Activated T-helper 2 cell treated with anti-CD3 and anti-CD28 coated beads, Interferon-gamma antibody, Interleukin-2, Interleukin-4, amounts not matched to agents 10 μg/mL and 5 μg/mL and 100 μg/mL, durations not matched to agents 14 hours and 24 hours and 36 hours (primary cell): ENCODE measurements around the gene CARMIL1. TPM values are rescaled to one million over a fixed set of nuclear protein-coding genes. Genes with fewer than 3 reads are reported as not detected.

Experiments
- DNase-seq: peaks from one replicate; pipeline ENCODE4 v3.0.0; 2021; ENCODE audit warnings: low spot score
- H3K27ac Mint-ChIP-seq: one replicate; pipeline ENCODE4 v1.8.0; 2021; ENCODE audit warnings: mixed read lengths
- H3K27me3 Mint-ChIP-seq: one replicate; pipeline ENCODE4 v1.8.0; 2021; ENCODE audit warnings: low read depth, mixed read lengths
- H3K36me3 Mint-ChIP-seq: one replicate; pipeline ENCODE4 v1.8.0; 2021; ENCODE audit warnings: low read depth, mixed read lengths
- H3K4me1 Mint-ChIP-seq: one replicate; pipeline ENCODE4 v1.8.0; 2021; ENCODE audit warnings: low read depth, mixed read lengths
- H3K4me3 Mint-ChIP-seq: one replicate; pipeline ENCODE4 v1.8.0; 2021; ENCODE audit warnings: low read depth, mild to moderate bottlenecking, moderate library complexity, mixed read lengths
- H3K9me3 Mint-ChIP-seq: one replicate; pipeline ENCODE4 v1.8.0; 2021; ENCODE audit warnings: mixed read lengths
- intact Hi-C: fragments of 100-400 bp; cut with micrococcal nuclease; formaldehyde crosslinking; loops from one replicate; pipeline ENCODE4 v1.15.1; 2023
- total RNA-seq: library from RNA; stranded (reverse); gene quantifications from 2 replicates; pipeline ENCODE4 v1.2.3, GENCODE V29; 2022

Gene CARMIL1
- 1.7 and 1.9 TPM in 2 replicates for total RNA-seq

DNA sequence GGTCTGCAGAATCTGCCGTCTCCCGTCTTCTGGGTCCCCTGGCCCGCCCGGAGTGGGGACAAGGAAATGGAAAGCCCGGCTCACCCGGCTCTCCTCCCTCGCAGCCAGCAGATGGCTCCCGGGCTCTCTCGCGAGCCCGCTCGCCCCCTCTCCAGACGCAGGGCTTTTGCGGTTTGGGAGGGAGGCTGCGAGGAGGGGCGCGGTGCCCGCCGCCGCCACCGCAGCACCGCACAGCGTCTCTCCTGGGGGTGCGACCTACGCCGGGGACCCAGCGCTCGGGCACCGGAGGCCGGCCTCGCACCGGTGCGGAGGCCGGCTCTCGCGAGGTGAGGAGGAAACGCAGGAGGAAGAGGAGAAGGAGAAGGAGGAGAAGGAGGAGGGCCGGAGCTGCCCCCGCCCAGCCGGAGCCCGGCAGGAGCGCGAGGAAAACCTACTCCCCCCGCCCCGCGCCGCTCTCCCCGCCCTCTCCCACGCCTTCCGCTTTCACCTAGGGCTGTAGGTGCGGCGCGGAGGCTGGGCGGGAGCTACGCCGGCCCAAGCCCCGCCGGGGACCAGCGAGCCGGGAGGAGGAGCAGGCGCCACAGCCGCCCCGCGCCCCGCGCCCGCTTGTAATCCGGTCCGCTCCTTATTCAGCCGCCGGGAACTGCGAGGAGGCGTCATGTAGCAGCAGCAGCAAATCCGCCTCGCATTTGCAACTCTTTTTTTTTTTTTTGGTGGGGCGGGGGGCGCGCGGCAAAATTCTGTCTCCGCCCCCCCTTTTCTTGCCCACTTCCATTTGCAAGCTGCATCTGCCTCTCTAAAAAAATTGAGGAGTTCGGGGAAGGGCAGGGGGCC, at the start of gene CARMIL1:
Gene CARMIL1, plus strand, starts transcription at position 461 of the 834 bp plus-strand sequence. CDS start 422 bp downstream, outside the sequence.
- peak; percentile 61 for DNase-seq
- H3K36me3 Mint-ChIP-seq, result no peaks in the 10 kb centered on the region
- peaks cover 21% of the 10 kb centered on the region for H3K4me1 Mint-ChIP-seq
- peaks cover 24% of the 10 kb centered on the region for H3K27me3 Mint-ChIP-seq
- intact Hi-C loops, result no loop called here
- H3K9me3 Mint-ChIP-seq, result no peaks in the 10 kb centered on the region
- H3K27ac Mint-ChIP-seq, result no peak within 1 kb of the TSS
- peak within 1 kb of the TSS; percentile 81 for H3K4me3 Mint-ChIP-seq

GRCh38 chr6:25229671-25230321, 49.4 kb upstream of the CARMIL1 start:
- intact Hi-C loops, result no loop called here
- Mint-ChIP-seq H3K4me1 (no peaks in the 10 kb centered on the region), H3K27ac (no peak overlapping the region), H3K27me3 (peaks cover 13% of the 10 kb centered on the region), H3K36me3 (no peaks in the 10 kb centered on the region), H3K9me3 (no peaks in the 10 kb centered on the region), H3K4me3 (no peak overlapping the region)
- no peak for DNase-seq

GRCh38 chr6:25232479-25232878, 46.7 kb upstream of the CARMIL1 start:
- no peak for DNase-seq
- Mint-ChIP-seq H3K36me3 (no peaks in the 10 kb centered on the region), H3K4me3 (no peak overlapping the region), H3K4me1 (peaks cover 6% of the 10 kb centered on the region), H3K9me3 (no peaks in the 10 kb centered on the region), H3K27ac (no peak overlapping the region), H3K27me3 (peaks cover 8% of the 10 kb centered on the region)
- intact Hi-C loops, result no loop called here

DNA sequence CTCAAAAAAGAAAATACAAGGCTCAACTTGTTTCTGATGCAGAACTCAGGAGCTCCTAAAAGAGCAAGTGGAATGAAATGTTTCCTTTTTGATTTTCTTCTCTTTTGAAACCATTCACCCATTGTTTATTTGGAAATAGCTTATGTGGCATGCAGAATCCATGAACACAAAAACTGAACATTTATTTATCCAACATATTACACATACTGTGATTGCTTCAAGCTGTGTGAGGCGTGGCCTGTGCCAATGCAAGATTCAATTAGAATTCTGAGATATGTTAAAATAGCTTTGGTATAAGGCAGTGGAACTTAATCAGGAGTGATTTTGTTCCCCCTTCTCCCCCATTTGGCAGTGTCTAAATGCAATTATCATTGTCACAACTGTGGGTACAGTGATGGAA, 45.9 kb upstream of the CARMIL1 start:
- intact Hi-C loops, result no loop called here
- Mint-ChIP-seq H3K36me3 (no peaks in the 10 kb centered on the region), H3K4me3 (no peak overlapping the region), H3K4me1 (peaks cover 7% of the 10 kb centered on the region), H3K27ac (no peak overlapping the region), H3K27me3 (peaks cover 8% of the 10 kb centered on the region), H3K9me3 (no peaks in the 10 kb centered on the region)
- no peak for DNase-seq

GRCh38 chr6:25237579-25237978, 41.6 kb upstream of the CARMIL1 start:
- intact Hi-C loops, result no loop called here

DNA sequence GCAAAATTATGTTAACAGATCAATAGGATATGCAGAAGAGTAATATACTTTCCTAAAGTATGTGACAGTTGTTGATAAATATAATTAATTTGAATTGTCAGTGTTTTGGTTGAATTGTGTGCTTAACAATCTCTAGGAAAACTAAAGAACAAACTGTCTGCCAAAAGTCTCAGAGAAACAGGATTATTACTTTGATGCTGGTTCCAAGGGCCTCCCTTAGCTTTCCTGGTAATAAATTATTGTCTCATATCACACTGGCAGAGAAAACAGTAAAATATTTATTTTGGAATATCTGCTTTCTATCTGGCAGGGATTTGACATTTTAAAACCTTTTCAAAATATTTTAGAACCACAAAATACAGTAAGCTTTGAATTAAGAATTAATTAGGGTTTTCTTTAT, 40.1 kb upstream of the CARMIL1 start:
- H3K27ac Mint-ChIP-seq, result no peak overlapping the region
- H3K36me3 Mint-ChIP-seq, result no peaks in the 10 kb centered on the region
- H3K27me3 Mint-ChIP-seq, result peaks cover 8% of the 10 kb centered on the region
- DNase-seq, result no peak
- H3K4me3 Mint-ChIP-seq, result no peak overlapping the region
- H3K9me3 Mint-ChIP-seq, result no peaks in the 10 kb centered on the region
- H3K4me1 Mint-ChIP-seq, result peaks cover 7% of the 10 kb centered on the region
- intact Hi-C loops, result no loop called here

More at GRCh38 chr6:25237579-25237978, 41.6 kb upstream of the CARMIL1 start:
- Mint-ChIP-seq H3K4me3 (no peak overlapping the region), H3K9me3 (no peaks in the 10 kb centered on the region), H3K27ac (no peak overlapping the region), H3K27me3 (peaks cover 7% of the 10 kb centered on the region), H3K36me3 (no peaks in the 10 kb centered on the region), H3K4me1 (peaks cover 7% of the 10 kb centered on the region)
- no peak for DNase-seq

GRCh38 chr6:25239498-25239897, 39.7 kb upstream of the CARMIL1 start:
- intact Hi-C loops, result no loop called here
- Mint-ChIP-seq H3K4me3 (no peak overlapping the region), H3K36me3 (no peaks in the 10 kb centered on the region), H3K4me1 (peaks cover 7% of the 10 kb centered on the region), H3K9me3 (no peaks in the 10 kb centered on the region), H3K27me3 (peaks cover 10% of the 10 kb centered on the region), H3K27ac (no peak overlapping the region)
- no peak for DNase-seq

GRCh38 chr6:25242567-25242966, 36.6 kb upstream of the CARMIL1 start:
- H3K36me3 Mint-ChIP-seq, result no peaks in the 10 kb centered on the region
- H3K27ac Mint-ChIP-seq, result no peak overlapping the region
- peaks cover 9% of the 10 kb centered on the region for H3K27me3 Mint-ChIP-seq
- no peak overlapping the region for H3K4me3 Mint-ChIP-seq
- H3K4me1 Mint-ChIP-seq, result peaks cover 7% of the 10 kb centered on the region
- no peak for DNase-seq
- intact Hi-C loops, result no loop called here
- no peaks in the 10 kb centered on the region for H3K9me3 Mint-ChIP-seq

- Mint-ChIP-seq H3K4me1 (peaks cover 6% of the 10 kb centered on the region), H3K9me3 (no peaks in the 10 kb centered on the region), H3K27me3 (peaks cover 9% of the 10 kb centered on the region), H3K36me3 (no peaks in the 10 kb centered on the region), H3K4me3 (no peak overlapping the region), H3K27ac (no peak overlapping the region)
- intact Hi-C loops, result no loop called here
- no peak for DNase-seq
Measured at GRCh38 chr6:25244865-25245264, 34.3 kb upstream of the CARMIL1 start.

GRCh38 chr6:25248123-25248522, 31.1 kb upstream of the CARMIL1 start:
- no peaks in the 10 kb centered on the region for H3K9me3 Mint-ChIP-seq
- no peaks in the 10 kb centered on the region for H3K36me3 Mint-ChIP-seq
- intact Hi-C loops, result no loop called here

DNA sequence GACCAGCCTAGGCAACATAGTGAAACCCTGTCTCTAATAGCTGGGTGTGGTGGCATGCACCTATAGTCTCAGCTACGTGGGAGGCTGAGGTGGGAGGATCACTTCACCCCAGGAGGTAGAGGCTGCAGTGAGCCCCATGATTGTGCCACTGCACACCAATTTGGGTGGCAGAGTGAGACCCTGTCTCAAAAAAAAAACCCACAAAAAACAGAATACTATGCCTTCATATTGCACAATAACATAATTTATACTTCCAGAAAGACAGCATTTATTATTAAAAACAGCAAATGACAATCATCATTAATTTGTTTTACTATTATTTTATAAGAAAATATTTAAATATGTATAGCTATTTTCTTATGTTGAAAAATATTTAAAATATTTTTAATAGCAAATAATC, 30.0 kb upstream of the CARMIL1 start:
- no peak overlapping the region for H3K4me3 Mint-ChIP-seq
- no peaks in the 10 kb centered on the region for H3K36me3 Mint-ChIP-seq
- no peak overlapping the region for H3K27ac Mint-ChIP-seq
- peaks cover 11% of the 10 kb centered on the region for H3K27me3 Mint-ChIP-seq
- H3K9me3 Mint-ChIP-seq, result no peaks in the 10 kb centered on the region
- H3K4me1 Mint-ChIP-seq, result peaks cover 12% of the 10 kb centered on the region
- intact Hi-C loops, result no loop called here
- no peak for DNase-seq

More at GRCh38 chr6:25248123-25248522, 31.1 kb upstream of the CARMIL1 start:
- no peak for DNase-seq
- peaks cover 12% of the 10 kb centered on the region for H3K4me1 Mint-ChIP-seq
- H3K4me3 Mint-ChIP-seq, result no peak overlapping the region
- H3K27me3 Mint-ChIP-seq, result peaks cover 11% of the 10 kb centered on the region
- no peak overlapping the region for H3K27ac Mint-ChIP-seq

- H3K4me1 Mint-ChIP-seq, result peaks cover 10% of the 10 kb centered on the region
- H3K27me3 Mint-ChIP-seq, result peaks cover 8% of the 10 kb centered on the region
- H3K4me3 Mint-ChIP-seq, result no peak overlapping the region
- no peaks in the 10 kb centered on the region for H3K36me3 Mint-ChIP-seq
- DNase-seq, result no peak
- H3K27ac Mint-ChIP-seq, result no peak overlapping the region
- intact Hi-C loops, result no loop called here
- H3K9me3 Mint-ChIP-seq, result no peaks in the 10 kb centered on the region
Measured at GRCh38 chr6:25250878-25251277, 28.3 kb upstream of the CARMIL1 start.

DNA sequence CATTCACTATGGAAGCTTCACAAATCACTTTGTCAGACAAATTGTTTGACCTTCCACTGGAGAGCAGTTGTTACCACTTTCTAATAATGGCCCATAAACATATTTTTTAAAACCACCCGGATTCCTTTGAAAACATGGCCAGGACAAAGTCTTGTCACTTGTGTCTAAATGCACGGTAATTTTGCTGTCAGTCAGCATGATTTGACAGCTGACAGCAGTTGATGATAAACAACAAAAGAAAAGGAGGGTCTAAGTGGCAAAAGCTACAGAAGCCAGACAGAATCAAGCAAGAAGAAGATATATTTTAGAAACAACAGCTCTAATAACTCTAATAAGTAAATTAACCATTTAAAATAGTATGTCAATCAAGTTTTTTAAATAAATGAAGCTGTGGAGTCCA, 27.7 kb upstream of the CARMIL1 start:
- no peak for DNase-seq
- peaks cover 9% of the 10 kb centered on the region for H3K27me3 Mint-ChIP-seq
- H3K27ac Mint-ChIP-seq, result no peak overlapping the region
- H3K36me3 Mint-ChIP-seq, result no peaks in the 10 kb centered on the region
- no peak overlapping the region for H3K4me3 Mint-ChIP-seq
- intact Hi-C loops, result no loop called here
- H3K4me1 Mint-ChIP-seq, result peaks cover 10% of the 10 kb centered on the region
- H3K9me3 Mint-ChIP-seq, result no peaks in the 10 kb centered on the region
